HT1080 (cell line): ENCODE results near the gene KLK10. TPM values are rescaled to one million over a fixed set of nuclear protein-coding genes. Genes with fewer than 3 reads are reported as not detected.
"Not testable (repeated sequence)": the region's sequence is repeated elsewhere in the genome, so short reads cannot be mapped to it uniquely, and the experiment has no call there.

Source experiments
- DNase-seq: peaks from one replicate; pipeline ENCODE4 v3.0.0-alpha.2; 2015; ENCODE audit warnings: low read depth
- total RNA-seq: library from RNA; depleted of rRNA; stranded (reverse); fragments of >200 nt; shearing (Covaris generic); gene quantifications from 2 replicates; pipeline ENCODE4 v1.2.3, GENCODE V29; 2014

The KLK10 gene
- total RNA-seq, 1 experiment from 2014 or later, result not detected

- DNase-seq, result no peak
These were observed 16.8 kb downstream of the KLK10 start for GRCh38 chr19:51002542-51003311.

GRCh38 chr19:51002089-51002532, 17.4 kb downstream of the KLK10 start:
- no peak for DNase-seq

GRCh38 chr19:51001515-51001914, 18.0 kb downstream of the KLK10 start, which contains the start of gene KLK8:
Gene KLK8 (minus strand): TSS chr19:51001604. CDS start chr19:51001167, 437 bp downstream.
- DNase-seq, result no peak

- DNase-seq, result no peak
These were observed 18.5 kb downstream of the KLK10 start for GRCh38 chr19:51000981-51001380.

- DNase-seq, result no peak
These were observed 19.1 kb downstream of the KLK10 start for GRCh38 chr19:51000426-51000825.

- no peak for DNase-seq
These were observed 20.8 kb downstream of the KLK10 start for GRCh38 chr19:50998686-50999085.

- DNase-seq, result no peak
These were observed 21.4 kb downstream of the KLK10 start for GRCh38 chr19:50998061-50998460.

GRCh38 chr19:50994129-50994528, 25.4 kb downstream of the KLK10 start:
- peak; percentile 35 for DNase-seq

GRCh38 chr19:50992666-50993035, 26.9 kb downstream of the KLK10 start:
- no peak for DNase-seq

- not testable (repeated sequence) for DNase-seq
These were observed 35.1 kb downstream of the KLK10 start for GRCh38 chr19:50984416-50984815.

GRCh38 chr19:50983625-50984292, 35.8 kb downstream of the KLK10 start, which contains the start of gene KLK7:
Gene KLK7 (minus strand): TSS chr19:50983917. CDS start chr19:50982399, 1,518 bp downstream.
- DNase-seq, result no peak

GRCh38 chr19:50982186-50982585, 37.3 kb downstream of the KLK10 start:
- DNase-seq, result no peak

GRCh38 chr19:50981587-50982146, 37.8 kb downstream of the KLK10 start:
- DNase-seq, result no peak

- DNase-seq, result no peak
These were observed 39.3 kb downstream of the KLK10 start for GRCh38 chr19:50980208-50980607.

GRCh38 chr19:50979758-50980157, 39.8 kb downstream of the KLK10 start:
- DNase-seq, result no peak

- no peak for DNase-seq
These were observed 40.6 kb downstream of the KLK10 start for GRCh38 chr19:50978772-50979390.

GRCh38 chr19:50977626-50978025, 41.9 kb downstream of the KLK10 start:
- no peak for DNase-seq

- peak; percentile 50 for DNase-seq
These were observed 43.7 kb downstream of the KLK10 start for GRCh38 chr19:50975766-50976165.

GRCh38 chr19:50974702-50975556, 44.6 kb downstream of the KLK10 start:
- no peak for DNase-seq

- no peak for DNase-seq
These were observed 46.6 kb downstream of the KLK10 start for GRCh38 chr19:50972795-50973376.
